ENCODE data around the gene THADA. TPM values are rescaled to one million over a fixed set of nuclear protein-coding genes. Genes with fewer than 3 reads are reported as not detected.

THADA gene
- total and polyA plus RNA-seq, 2 donors (not counting 3 experiments of a cell fraction or from before 2014, with no cell fraction given) = 22.6 to 25.3 TPM

DNA sequence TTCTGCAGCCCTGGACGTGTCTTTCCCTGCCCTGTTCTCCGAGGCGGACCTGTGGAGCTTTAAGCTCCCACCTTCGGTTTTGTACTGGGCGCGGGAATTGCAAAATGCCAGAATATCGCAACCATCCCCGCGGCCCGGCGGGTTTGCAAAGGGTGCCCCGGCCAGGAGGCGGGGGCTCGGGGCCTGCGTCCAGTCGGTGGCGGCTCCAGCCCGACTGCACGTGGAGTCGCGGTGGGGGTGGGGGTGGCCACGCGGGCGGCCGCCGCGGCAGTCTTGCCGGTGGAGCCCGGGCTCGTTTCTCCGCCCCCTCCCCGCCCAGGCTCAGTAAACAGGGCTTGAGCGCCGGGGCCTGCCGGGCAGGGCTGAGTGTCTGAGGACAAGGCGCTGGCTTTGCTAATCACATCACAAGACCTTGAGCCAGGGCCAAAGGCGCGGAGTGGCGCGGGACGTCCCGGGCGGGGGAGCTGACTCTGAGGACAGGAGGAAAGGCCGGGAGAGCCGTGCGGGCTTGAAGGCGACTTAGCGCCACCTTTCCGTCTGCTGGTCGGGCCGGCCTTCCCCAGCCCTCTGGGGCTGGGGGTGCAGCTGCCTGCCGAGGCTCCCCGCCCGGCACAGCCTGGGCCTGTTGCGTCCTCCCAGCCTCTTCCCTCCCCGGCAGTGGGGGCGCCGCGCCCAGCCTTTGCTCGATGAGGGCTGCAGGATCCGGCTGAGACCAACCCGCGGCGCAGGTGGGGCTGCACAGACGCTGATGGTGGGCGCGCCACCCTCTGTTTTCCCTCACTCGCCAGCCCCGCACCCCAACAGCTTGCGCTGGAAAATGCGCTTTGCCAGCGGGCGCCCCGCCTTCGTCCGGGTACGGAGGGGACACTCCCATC is 368.6 kb downstream of the THADA start:
- H4K20me1 ChIP-seq (replicated peaks; ENCODE audit: control insufficient read depth, extremely low read depth, insufficient read depth, low read length) = no peaks in the 10 kb centered on the region
- H3K4me3 ChIP-seq (replicated peaks in 1 of 3; ENCODE audit: insufficient read depth in 1 of 3, low read depth in 1 of 3, low read length in 3 of 3) = peak overlapping the region; percentile 26 to 58 (median 32)
- peaks cover 0 to 6% of the 10 kb centered on the region in 2 experiments for H3K36me3 ChIP-seq (ENCODE audit: control insufficient read depth in 2 of 2, extremely low read depth in 1 of 2, insufficient read depth in 2 of 2, low read length in 2 of 2)
- dilution Hi-C loops (cut with MboI; ENCODE audit: extremely low pct_ligation_motif_present, low sequenced_read_pairs) (loop anchor here (10.0 kb wide), 1 partner anchor 52 kb away; no protein-coding TSS in a partner anchor), intact Hi-C loops (cut with micrococcal nuclease) (loop anchor here (1.0 to 5.0 kb wide), 5 partner anchors 53 to 415 kb away; no protein-coding TSS in a partner anchor)
- no peaks in the 10 kb centered on the region for H3K9me3 ChIP-seq (replicated peaks; ENCODE audit: control insufficient read depth, insufficient read depth, low read length)
- ChIA-PET POLR2A (interaction anchor here (0.6 to 2.1 kb wide), 29 partner anchors 25 to 398 kb away, joined by 3 to 16 read pairs (median 4); no protein-coding TSS in a partner anchor), CTCF (interaction anchor here (0.6 to 12.8 kb wide), 33 partner anchors 9 to 399 kb away, joined by 3 to 240 read pairs (median 4); no protein-coding TSS in a partner anchor)
- TF ChIP-seq POLR2AphosphoS5 (IDR thresholded peaks at IDR 0.05; ENCODE audit: insufficient read depth, low read depth, low read length) (no peak), JUN (IDR thresholded peaks at IDR 0.05; ENCODE audit: borderline replicate concordance, insufficient read depth, insufficient read length, low read depth) (no peak), MYC (IDR thresholded peaks at IDR 0.05; ENCODE audit: low read depth, low read length) (peak; percentile 64), FOS (IDR thresholded peaks at IDR 0.05; ENCODE audit: borderline replicate concordance, insufficient read depth, low read length) (no peak), POLR2A (IDR thresholded peaks at IDR 0.05; ENCODE audit: low read depth, low read length) (peak; percentile 68)
- TF ChIP-seq, protein P1, sequence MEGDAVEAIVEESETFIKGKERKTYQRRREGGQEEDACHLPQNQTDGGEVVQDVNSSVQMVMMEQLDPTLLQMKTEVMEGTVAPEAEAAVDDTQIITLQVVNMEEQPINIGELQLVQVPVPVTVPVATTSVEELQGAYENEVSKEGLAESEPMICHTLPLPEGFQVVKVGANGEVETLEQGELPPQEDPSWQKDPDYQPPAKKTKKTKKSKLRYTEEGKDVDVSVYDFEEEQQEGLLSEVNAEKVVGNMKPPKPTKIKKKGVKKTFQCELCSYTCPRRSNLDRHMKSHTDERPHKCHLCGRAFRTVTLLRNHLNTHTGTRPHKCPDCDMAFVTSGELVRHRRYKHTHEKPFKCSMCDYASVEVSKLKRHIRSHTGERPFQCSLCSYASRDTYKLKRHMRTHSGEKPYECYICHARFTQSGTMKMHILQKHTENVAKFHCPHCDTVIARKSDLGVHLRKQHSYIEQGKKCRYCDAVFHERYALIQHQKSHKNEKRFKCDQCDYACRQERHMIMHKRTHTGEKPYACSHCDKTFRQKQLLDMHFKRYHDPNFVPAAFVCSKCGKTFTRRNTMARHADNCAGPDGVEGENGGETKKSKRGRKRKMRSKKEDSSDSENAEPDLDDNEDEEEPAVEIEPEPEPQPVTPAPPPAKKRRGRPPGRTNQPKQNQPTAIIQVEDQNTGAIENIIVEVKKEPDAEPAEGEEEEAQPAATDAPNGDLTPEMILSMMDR (IDR thresholded peaks at IDR 0.05; ENCODE audit: extremely low read depth in 1 of 2, insufficient read depth in 1 of 2, low read depth in 1 of 2, low read length in 2 of 2) = no peak
- TF ChIP-seq, protein P2, sequence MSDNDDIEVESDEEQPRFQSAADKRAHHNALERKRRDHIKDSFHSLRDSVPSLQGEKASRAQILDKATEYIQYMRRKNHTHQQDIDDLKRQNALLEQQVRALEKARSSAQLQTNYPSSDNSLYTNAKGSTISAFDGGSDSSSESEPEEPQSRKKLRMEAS (IDR thresholded peaks at IDR 0.05; ENCODE audit: insufficient read depth, insufficient read length) = peak; percentile 49
- peak overlapping the region; percentile 70 for H3K4me2 ChIP-seq (ENCODE audit: insufficient read depth, low read length)
- peak overlapping the region; percentile 73 for H3K9ac ChIP-seq (replicated peaks; ENCODE audit: extremely low read depth, insufficient read depth, low read length)
- H2AFZ ChIP-seq (ENCODE audit: low read depth, low read length) = peak overlapping the region; percentile 2
- H3K27ac ChIP-seq (ENCODE audit: insufficient read depth, low read depth, low read length) = peak overlapping the region; percentile 55
- peaks cover 25% of the 10 kb centered on the region for H3K4me1 ChIP-seq (ENCODE audit: control insufficient read depth, extremely low read depth, insufficient read depth, low read length)
- BruUV-seq (replicated peaks) = TSS peak; percentile 16
- DNase-seq (ENCODE audit: low read depth, low spot score) = peak; percentile 87
- H3K79me2 ChIP-seq (ENCODE audit: control insufficient read depth, insufficient read depth, low read length) = peaks cover 40% of the 10 kb centered on the region
- peak; percentile 82 for FAIRE-seq
- no peaks in the 10 kb centered on the region for H3K27me3 ChIP-seq (ENCODE audit: control insufficient read depth in 2 of 2, insufficient read depth in 2 of 2, low read length in 2 of 2)
- no peaks in the 10 kb centered on the region for H3K9me1 ChIP-seq (replicated peaks; ENCODE audit: control insufficient read depth, extremely low read depth, insufficient read depth, low read length)

All from endothelial cell of umbilical vein (primary cell).